ENCODE measurements around the gene OPN3. TPM values are rescaled to one million over a fixed set of nuclear protein-coding genes. Genes with fewer than 3 reads are reported as not detected.

Gene OPN3
- total RNA-seq, 1 donor from 2014 or later: 14.4 TPM

GRCh38 chr1:241638099-241638682 is 2.0 kb downstream of the OPN3 start:
- Mint-ChIP-seq H3K9me3 (peaks cover 21% of the 10 kb centered on the region), H3K36me3 (peaks cover 18% of the 10 kb centered on the region), H3K4me3 (peak overlapping the region; percentile 61), H3K27me3 (ENCODE audit: low read depth) (no peaks in the 10 kb centered on the region), H3K4me1 (peaks cover 29% of the 10 kb centered on the region), H3K27ac (peak overlapping the region; percentile 80)
- no peak for TF ChIP-seq CTCF (IDR thresholded peaks at IDR 0.05; ENCODE audit: unreplicated experiment)
- DNase-seq (ENCODE audit: low spot score in 2 of 2, unreplicated experiment in 2 of 2): no peak

- peak overlapping the region; percentile 80 for H3K27ac Mint-ChIP-seq
- H3K4me1 Mint-ChIP-seq: peaks cover 29% of the 10 kb centered on the region
- peaks cover 18% of the 10 kb centered on the region for H3K36me3 Mint-ChIP-seq
- H3K27me3 Mint-ChIP-seq (ENCODE audit: low read depth): no peaks in the 10 kb centered on the region
- H3K9me3 Mint-ChIP-seq: peaks cover 19% of the 10 kb centered on the region
- DNase-seq (ENCODE audit: low spot score in 2 of 2, unreplicated experiment in 2 of 2): no peak
- peak overlapping the region; percentile 61 for H3K4me3 Mint-ChIP-seq
- TF ChIP-seq CTCF (IDR thresholded peaks at IDR 0.05; ENCODE audit: unreplicated experiment): no peak
These were observed 2.6 kb downstream of the OPN3 start for GRCh38 chr1:241637604-241638003.

GRCh38 chr1:241637046-241637590 is 3.1 kb downstream of the OPN3 start:
- Mint-ChIP-seq H3K4me3 (peak overlapping the region; percentile 61), H3K27ac (peak overlapping the region; percentile 80), H3K36me3 (peaks cover 22% of the 10 kb centered on the region), H3K27me3 (ENCODE audit: low read depth) (no peaks in the 10 kb centered on the region), H3K4me1 (peaks cover 33% of the 10 kb centered on the region), H3K9me3 (peaks cover 15% of the 10 kb centered on the region)
- no peak for TF ChIP-seq CTCF (IDR thresholded peaks at IDR 0.05; ENCODE audit: unreplicated experiment)
- no peak for DNase-seq (ENCODE audit: low spot score in 2 of 2, unreplicated experiment in 2 of 2)

- peaks cover 23% of the 10 kb centered on the region for H3K36me3 Mint-ChIP-seq
- no peak for DNase-seq (ENCODE audit: low spot score in 2 of 2, unreplicated experiment in 2 of 2)
- H3K9me3 Mint-ChIP-seq: peaks cover 8% of the 10 kb centered on the region
- TF ChIP-seq CTCF (IDR thresholded peaks at IDR 0.05; ENCODE audit: unreplicated experiment): no peak
- H3K27ac Mint-ChIP-seq: peak overlapping the region; percentile 75
- H3K4me3 Mint-ChIP-seq: no peak overlapping the region
- H3K4me1 Mint-ChIP-seq: peaks cover 39% of the 10 kb centered on the region
- no peaks in the 10 kb centered on the region for H3K27me3 Mint-ChIP-seq (ENCODE audit: low read depth)
These were observed 3.9 kb downstream of the OPN3 start for GRCh38 chr1:241636291-241636690.

- Mint-ChIP-seq H3K27me3 (ENCODE audit: low read depth) (no peaks in the 10 kb centered on the region), H3K4me1 (peaks cover 39% of the 10 kb centered on the region), H3K27ac (no peak overlapping the region), H3K4me3 (no peak overlapping the region), H3K36me3 (peaks cover 23% of the 10 kb centered on the region), H3K9me3 (peaks cover 8% of the 10 kb centered on the region)
- no peak for TF ChIP-seq CTCF (IDR thresholded peaks at IDR 0.05; ENCODE audit: unreplicated experiment)
- no peak for DNase-seq (ENCODE audit: low spot score in 2 of 2, unreplicated experiment in 2 of 2)
These were observed 4.5 kb downstream of the OPN3 start for GRCh38 chr1:241635556-241636152.
